Kidney (tissue), 14 donors: ENCODE data around the gene STOX1. TPM values are rescaled to one million over a fixed set of nuclear protein-coding genes. Genes with fewer than 3 reads are reported as not detected.

Experiments used
- DNase-seq, 5 donors: peaks; one replicate each; pipeline ENCODE4 v3.0.0-alpha.2; 2013 to 2020
- FAIRE-seq: peaks from 2 replicates; lab custom pipeline; 2012; peaks lifted over from hg19 to GRCh38; lab: Jason Lieb, UNC
- H3K27ac ChIP-seq, 2 donors: one replicate each; pipeline ENCODE4 v1.7.0; 2013; ENCODE audit warnings: low read depth in 2 of 2, low read length in 2 of 2, inconsistent platforms in 1 of 2
- H3K27me3 ChIP-seq: one replicate; pipeline ENCODE4 v1.7.1; 2013; ENCODE audit warnings: low read length, inconsistent platforms; ENCODE audit not compliant: control insufficient read depth, insufficient read depth
- H3K36me3 ChIP-seq, 3 donors: one replicate each; pipeline versions ENCODE4 v1.7.0 to v1.7.1; 2013; ENCODE audit warnings: low read length in 3 of 3, control low read depth in 1 of 3, inconsistent platforms in 1 of 3; ENCODE audit not compliant: insufficient read depth in 3 of 3, control insufficient read depth in 2 of 3
- H3K4me1 ChIP-seq, 3 donors: one replicate each; pipeline versions ENCODE4 v1.7.0 to v1.7.1; 2013; ENCODE audit warnings: low read length in 3 of 3, inconsistent platforms in 1 of 3, low read depth in 1 of 3; ENCODE audit not compliant: control insufficient read depth in 2 of 3, insufficient read depth in 2 of 3
- H3K4me3 ChIP-seq, 3 donors: one replicate each; pipeline versions ENCODE4 v1.7.0 to v1.8.1; 2013; ENCODE audit warnings: low read length in 3 of 3, control low read depth in 1 of 3, inconsistent platforms in 1 of 3
- H3K9ac ChIP-seq, 3 donors: one replicate each; pipeline versions ENCODE4 v1.7.0 to v1.7.1; 2013; ENCODE audit warnings: low read length in 3 of 3, control low read depth in 1 of 3, inconsistent platforms in 1 of 3
- H3K9me3 ChIP-seq, 3 donors: one replicate each; pipeline versions ENCODE4 v1.7.0 to v1.7.1; 2013; ENCODE audit warnings: low read length in 3 of 3, control low read depth in 1 of 3, inconsistent platforms in 1 of 3; ENCODE audit not compliant: control insufficient read depth in 2 of 3, insufficient read depth in 1 of 3
- intact Hi-C: fragments of 100-400 bp; cut with DNase I; formaldehyde crosslinking; loops from one replicate; pipeline ENCODE4 v1.11.1; 2022
- polyA plus RNA-seq: library from polyadenylated mRNA; stranded (reverse); fragments of 350-450 nt; fragmentation: Illumina TruSeq; extraction: RNeasy Lipid Tissue Mini Kit (QIAGEN cat#74804); gene quantifications from one replicate; pipeline ENCODE4 v1.2.3, GENCODE V29; 2014; ENCODE audit warnings: low read depth, low replicate concordance; ENCODE audit not compliant: insufficient read depth
- total RNA-seq: library from RNA; stranded (reverse); fragmentation: NEBNext Ultra II Directional; extraction: Animal tissue kit (Norgen Biotek cat#: 25700); gene quantifications from one replicate; pipeline ENCODE4 v1.2.1, GENCODE V29; 2021
- TF ChIP-seq, protein P1 (sequence below): IDR thresholded peaks from 3 replicates; pipeline ENCODE4 v1.5.1; 2012; ENCODE audit warnings: mild to moderate bottlenecking, moderate library complexity, borderline replicate concordance; ENCODE audit not compliant: insufficient read depth; ENCODE audit errors: extremely low read depth
- donor health status: control.
- donor health status: control.
- donor health status: control.
- donor health status: control.
- donor health status: control.
- donor health status: DM: yes; HTN: yes; CAD: no.
- donor health status: Normal renal cell carcinoma (clear cell type).

The STOX1 gene
- total and polyA plus RNA-seq, 2 donors from 2014 or later: 1.5 TPM

DNA sequence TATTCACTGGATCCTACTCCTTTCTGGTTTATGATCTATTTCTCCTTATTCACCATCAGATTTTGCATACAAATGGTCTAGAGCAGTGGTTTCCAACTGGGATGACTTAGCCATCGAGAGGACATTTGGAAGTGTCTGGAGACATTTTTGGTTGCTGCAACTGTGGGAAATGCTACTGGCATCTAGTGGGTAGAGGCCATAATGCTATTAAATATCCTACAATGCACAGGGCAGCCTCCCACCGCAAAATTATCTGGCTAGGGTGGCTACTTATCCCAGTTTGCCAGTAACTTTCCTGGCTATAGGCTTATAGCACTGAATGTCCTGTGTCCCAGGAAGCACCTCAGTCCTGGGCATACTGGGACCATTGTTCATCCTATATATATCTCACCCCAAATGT, 52.3 kb downstream of the STOX1 start:
- no peak for DNase-seq
- Histone ChIP-seq H3K36me3 (no peaks in the 10 kb centered on the region), H3K27ac (no peak overlapping the region), H3K4me3 (no peak overlapping the region), H3K27me3 (no peaks in the 10 kb centered on the region), H3K9me3 (no peaks in the 10 kb centered on the region), H3K4me1 (peaks cover 0 to 6% (median 0%) of the 10 kb centered on the region in 3 donors), H3K9ac (no peak overlapping the region)
- no peak for FAIRE-seq
- TF ChIP-seq, protein P1, sequence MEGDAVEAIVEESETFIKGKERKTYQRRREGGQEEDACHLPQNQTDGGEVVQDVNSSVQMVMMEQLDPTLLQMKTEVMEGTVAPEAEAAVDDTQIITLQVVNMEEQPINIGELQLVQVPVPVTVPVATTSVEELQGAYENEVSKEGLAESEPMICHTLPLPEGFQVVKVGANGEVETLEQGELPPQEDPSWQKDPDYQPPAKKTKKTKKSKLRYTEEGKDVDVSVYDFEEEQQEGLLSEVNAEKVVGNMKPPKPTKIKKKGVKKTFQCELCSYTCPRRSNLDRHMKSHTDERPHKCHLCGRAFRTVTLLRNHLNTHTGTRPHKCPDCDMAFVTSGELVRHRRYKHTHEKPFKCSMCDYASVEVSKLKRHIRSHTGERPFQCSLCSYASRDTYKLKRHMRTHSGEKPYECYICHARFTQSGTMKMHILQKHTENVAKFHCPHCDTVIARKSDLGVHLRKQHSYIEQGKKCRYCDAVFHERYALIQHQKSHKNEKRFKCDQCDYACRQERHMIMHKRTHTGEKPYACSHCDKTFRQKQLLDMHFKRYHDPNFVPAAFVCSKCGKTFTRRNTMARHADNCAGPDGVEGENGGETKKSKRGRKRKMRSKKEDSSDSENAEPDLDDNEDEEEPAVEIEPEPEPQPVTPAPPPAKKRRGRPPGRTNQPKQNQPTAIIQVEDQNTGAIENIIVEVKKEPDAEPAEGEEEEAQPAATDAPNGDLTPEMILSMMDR: no peak
- intact Hi-C loops: no loop called here

DNA sequence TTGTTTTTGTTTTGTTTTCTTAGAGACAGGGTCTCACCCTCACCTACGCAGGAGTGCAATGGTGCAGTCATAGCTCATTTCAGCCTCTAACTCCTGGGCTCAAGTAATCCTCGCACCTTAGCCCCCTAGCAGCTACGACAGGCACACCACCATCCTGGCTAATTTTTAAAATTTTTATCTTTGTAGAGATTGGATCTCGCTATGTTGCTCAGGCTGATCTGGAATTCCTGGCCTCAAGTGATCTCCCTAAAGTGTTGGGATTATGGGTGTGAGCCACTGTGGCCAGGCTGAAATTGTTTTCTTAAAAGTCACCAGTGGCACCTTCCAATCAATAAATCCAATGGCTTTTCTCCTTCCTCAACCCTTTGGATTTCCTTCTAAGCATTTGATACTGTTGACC, 52.9 kb downstream of the STOX1 start:
- no peaks in the 10 kb centered on the region for H3K27me3 ChIP-seq
- no peaks in the 10 kb centered on the region for H3K9me3 ChIP-seq
- H3K4me1 ChIP-seq: peaks cover 0 to 6% (median 0%) of the 10 kb centered on the region in 3 donors
- H3K4me3 ChIP-seq: no peak overlapping the region
- H3K27ac ChIP-seq: no peak overlapping the region
- intact Hi-C loops: no loop called here
- H3K9ac ChIP-seq: no peak overlapping the region
- no peak for FAIRE-seq
- TF ChIP-seq, protein P1: no peak
- DNase-seq: no peak
- no peaks in the 10 kb centered on the region for H3K36me3 ChIP-seq

DNA sequence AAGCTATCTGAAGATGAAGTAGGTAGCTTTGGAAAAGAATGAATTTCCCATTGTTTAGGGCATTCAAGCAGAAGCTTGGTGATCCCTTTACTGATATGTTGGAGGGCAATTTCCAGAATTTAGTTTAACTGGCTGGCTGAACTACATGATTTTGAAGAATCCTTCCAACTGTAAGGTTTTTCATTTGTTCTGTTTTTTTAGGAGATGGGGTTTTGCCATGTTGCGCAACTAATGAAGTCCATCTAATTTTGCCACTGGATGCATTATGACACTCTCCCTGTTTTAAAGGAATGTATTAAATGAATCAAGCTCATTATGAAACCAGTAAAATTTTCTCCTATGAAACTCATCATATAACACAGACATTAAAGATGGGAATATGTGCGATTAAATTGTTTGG, 67.7 kb downstream of the STOX1 start:
- intact Hi-C loops: no loop called here
- FAIRE-seq: no peak

More for the DNA sequence above, 67.7 kb downstream of the STOX1 start:
- Histone ChIP-seq H3K9me3 (no peaks in the 10 kb centered on the region), H3K36me3 (no peaks in the 10 kb centered on the region), H3K27me3 (no peaks in the 10 kb centered on the region), H3K4me3 (no peak overlapping the region), H3K4me1 (no peaks in the 10 kb centered on the region), H3K27ac (no peak overlapping the region), H3K9ac (no peak overlapping the region)
- TF ChIP-seq, protein P1: no peak
- DNase-seq: no peak
